Stimulated activated CD4-positive, alpha-beta T cell treated with anti-CD3 and anti-CD28 coated beads, Interleukin-1b, Interleukin-23, amount 100 ng/mL, for 24 hours (primary cell): ENCODE measurements around the gene SUGCT.

Experiments used
- DNase-seq, 4 experiments: peaks; one replicate each; pipeline ENCODE4 v3.0.0-alpha.2; 2020; ENCODE audit warnings: low read depth in 4 of 4, low spot score in 1 of 4

The SUGCT gene

DNA sequence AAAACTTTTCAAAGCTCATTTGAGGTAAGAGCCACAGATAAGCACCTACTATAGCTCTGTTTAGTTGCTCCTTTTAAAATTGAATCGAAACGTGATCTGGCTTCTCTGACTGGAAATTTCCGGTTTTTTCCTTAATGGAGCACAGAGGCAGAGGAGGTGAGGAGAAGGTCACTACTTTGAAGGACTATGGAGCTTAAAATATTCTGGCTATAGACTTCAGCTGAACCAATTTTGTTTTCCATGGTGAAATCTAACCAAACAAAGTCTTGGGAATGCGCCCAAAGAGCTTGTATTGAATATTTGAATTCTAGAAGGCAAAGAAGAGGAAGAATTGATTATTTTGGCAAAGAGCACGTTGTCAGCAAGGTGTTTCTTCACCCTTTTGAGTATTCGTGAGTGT lies 711.1 kb downstream of the SUGCT start:
- DNase-seq: no peak

DNA sequence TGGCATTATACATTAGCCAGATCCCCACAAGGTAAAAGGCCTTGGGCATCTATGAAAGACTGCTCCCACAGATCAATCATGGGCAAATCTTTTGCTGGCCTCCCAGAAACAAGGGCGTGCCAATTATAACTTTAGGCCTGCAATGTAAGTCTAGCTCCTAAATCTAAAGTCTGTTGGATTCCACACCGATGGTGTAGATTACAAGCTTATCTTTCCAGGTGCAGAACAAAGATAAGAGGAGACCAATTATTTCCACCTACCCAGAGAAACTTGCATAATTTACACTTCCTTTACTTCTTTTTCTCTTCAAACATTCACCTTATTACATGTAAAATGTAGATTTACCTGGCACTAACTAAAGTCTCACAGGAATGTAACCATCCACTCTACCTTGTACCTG lies 713.1 kb downstream of the SUGCT start:
- no peak for DNase-seq

DNA sequence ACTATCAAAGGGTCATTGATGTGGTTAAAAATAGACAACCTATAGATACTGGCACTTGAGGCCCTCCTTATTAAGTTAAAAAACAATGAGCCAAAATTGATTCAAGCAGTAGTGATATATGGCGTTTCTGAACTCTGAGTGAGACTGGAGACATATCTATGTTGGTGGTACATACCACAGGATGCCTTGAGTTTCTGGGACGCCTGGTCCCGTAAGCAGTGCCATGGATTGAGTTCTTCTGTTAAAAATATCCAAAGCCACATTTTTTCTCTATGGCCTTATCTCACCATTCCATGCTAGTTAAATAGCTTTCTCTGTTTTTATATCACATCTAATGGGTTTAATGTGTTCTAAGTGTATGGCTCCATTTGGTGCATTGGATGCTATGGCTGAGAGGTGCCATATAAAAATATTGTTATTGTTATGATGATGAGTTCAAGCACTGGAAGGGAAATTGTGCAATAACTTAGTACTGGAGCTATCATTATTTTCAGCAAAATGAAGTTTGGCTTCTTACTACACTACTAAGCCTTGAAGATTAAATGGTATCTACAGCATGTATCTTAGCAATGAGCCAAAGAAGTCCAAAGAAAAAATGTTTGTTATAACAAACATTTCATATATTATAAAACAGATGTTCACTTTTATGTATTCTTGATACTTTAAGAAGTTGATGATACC lies 713.9 kb downstream of the SUGCT start:
- no peak for DNase-seq

DNA sequence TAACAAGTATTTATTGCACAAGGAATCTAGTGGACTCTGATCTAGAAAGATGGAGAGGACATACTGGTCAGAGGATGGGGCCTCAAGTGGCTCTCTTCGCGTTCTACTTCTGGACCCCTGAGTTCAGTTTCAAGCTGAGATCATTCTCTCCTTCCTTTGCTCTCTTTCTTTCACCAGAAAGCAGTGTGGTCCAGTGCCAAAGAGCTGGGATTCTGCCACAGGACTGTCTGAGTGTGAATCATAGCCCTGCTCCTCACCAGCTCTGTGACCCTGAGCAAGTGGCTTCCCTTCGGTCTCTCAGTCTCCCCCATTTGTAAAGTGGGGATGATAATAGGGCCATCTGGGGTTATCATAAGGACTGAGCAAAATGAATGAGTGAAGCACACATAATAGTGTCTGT lies 715.2 kb downstream of the SUGCT start:
- no peak for DNase-seq

DNA sequence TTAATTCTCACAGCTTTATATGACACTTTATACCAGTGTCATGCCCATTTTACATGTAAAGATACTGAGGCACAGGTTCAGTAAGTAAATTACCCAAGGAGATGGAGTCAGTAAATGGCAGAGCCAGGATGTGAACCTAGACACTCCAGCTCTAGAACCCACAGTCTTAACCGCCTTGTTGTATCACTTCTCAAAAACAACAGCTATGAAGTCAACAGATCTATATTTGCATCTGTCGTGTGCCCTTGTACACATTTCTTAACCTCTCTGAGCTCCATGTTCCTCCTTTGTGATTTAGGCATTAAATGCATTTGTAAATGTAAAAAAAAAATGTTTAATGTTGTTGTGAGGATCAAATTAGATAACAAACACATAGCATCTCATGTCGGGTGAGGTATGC lies 716.2 kb downstream of the SUGCT start:
- DNase-seq: no peak

DNA sequence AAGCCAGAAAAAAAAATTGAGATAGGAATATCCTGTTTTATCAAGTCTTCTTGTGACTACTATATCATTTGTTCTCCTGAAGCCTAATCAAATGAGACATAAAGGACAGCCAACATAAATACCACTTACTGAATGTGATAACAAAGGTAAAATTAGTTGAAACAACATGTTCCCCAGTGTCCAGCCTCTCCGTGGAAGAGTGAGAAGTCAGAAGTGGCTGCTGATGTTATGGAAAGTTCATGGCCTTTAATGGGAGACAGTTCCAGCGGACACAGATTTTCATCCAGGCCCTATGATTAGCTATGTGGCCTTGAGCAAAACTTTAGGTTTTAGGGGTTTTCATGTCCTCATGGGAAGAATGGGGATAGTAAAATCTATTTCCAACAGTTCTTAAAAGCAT lies 724.3 kb downstream of the SUGCT start:
- DNase-seq: no peak

DNA sequence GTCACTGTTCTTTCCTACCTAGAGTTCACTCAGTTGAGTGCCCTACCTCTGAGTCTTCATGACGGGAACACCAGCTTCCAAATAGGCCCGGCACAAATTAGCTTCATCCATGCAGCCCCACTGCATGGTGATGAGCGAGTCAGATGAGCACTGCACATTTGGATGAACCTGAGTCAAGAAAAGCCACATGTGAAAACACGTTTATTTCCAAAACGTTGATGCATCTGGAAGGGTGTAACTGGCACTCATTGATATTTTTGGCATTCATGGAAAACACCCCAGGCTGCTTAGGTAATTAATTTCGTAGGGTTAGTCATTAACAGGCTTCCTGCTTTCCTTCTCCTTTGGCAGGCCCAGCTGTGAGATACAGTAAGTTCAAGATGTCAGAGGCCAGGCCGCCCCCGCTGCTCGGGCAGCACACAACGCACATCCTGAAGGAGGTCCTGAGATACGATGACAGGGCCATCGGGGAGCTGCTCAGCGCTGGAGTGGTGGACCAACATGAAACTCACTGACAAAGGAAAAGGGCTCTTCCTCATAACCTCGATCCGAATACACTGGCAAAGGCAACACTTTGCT lies 725.2 kb downstream of the SUGCT start:
- no peak for DNase-seq

DNA sequence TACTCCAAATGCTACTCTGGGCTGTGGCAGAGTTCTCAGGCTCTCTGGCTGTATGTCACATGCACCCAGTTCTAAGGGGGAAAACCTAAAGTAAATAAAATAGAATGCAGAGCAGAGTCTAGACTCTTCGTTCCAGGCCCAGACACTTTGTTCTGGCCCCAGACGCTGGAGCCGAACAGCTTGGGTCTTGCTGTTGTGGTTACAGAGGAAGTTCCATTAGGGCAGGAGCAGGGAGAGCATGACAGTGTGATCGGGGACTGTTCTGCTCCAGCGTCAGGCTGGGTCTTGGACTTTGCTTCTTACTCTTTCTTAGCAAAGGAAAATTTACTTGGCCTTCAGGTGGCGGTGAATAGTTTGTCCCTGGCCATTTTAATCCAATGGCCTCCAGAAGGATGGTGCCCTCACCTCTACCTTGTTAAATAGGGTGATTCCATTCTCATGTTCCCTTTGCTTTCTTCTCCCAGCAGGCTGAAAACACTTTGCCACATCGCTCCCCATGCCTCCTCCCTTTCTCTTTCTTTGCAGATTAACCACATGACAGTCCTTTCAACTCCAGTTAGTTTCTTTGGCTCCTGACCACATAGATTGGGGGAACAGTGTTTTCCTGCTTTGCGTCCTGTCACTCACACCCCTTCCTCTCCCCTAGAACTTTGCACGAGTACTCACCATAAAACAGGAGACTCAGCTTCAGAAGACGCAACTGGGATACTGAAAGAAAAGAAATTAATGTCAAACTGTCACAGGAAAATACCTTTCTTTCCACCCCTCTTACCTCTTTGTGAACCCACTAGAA lies 730.8 kb downstream of the SUGCT start:
- no peak for DNase-seq

DNA sequence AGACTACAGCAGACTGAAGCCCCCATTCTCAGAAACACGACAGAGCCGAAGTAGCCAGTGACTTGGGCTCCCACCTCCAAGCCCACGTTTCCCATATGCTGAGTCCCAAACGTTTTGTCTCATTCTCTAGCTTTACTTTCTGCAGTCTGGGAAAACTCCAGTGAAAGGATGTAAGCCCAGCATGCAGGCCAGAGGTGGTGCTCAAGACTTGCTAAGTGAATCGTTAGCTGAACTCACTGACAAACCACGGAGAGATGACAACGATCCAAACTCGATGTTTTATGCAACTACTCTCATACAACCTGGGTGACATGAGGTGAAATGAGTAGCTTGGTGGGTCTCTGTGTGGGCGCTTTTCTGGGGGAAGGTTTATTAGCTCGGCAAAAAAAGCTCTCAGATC lies 731.8 kb downstream of the SUGCT start:
- DNase-seq: no peak

DNA sequence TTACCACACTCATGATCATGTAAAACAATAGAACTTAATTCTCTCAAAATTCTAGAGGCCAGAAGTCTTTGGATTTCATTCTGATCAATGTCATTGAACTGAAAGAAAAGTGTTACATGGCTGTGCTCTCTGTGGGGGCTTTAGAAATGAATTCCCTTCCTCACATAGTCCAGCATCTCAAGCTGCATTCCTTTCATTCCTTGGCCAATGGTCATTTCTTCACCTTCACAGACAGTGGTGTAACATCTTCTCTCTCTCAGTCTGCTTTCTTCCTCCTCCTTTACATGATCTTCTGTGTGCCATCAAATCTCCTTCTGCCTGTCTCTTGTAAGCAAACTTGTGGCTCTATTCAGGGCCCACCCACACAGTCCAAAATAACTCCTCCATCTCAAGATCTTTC lies 735.3 kb downstream of the SUGCT start:
- DNase-seq: no peak

DNA sequence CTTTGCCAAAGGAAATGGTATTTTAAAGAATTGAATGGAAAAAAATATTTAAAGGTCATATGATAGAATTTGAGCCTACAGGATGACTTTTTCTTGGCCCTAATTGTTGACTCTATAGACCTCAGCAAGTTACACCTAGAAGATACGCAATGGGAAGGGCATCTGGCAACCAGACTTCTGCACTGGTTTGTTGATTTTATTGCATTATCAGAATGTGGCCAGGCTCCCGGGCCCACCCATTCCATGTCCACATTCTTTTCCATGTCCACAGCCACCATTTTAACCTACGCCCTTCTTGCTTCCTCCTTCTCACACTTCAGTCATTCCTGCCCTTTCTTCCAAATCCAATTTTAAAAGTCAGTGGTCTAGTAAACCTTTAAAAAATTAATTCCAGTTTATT lies 738.4 kb downstream of the SUGCT start:
- DNase-seq: no peak

DNA sequence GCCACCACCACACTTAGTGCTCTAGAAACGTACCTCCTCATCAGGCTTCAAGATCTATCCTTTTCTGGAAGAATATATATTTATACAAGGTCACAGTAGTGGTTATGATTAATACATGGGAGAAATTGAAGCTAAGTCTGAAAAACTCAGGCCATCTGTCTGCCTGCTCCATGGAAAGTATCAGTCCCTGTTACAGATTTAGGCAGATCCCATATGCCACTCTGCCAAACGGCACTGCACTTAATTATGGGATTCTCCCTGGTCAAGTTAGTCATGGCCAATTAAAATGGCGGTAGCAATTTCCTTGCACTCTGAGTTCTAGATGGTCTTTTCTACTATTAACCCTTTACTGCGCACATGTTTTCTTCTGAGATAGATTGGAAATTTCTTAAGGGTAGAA lies 740.0 kb downstream of the SUGCT start:
- no peak for DNase-seq

DNA sequence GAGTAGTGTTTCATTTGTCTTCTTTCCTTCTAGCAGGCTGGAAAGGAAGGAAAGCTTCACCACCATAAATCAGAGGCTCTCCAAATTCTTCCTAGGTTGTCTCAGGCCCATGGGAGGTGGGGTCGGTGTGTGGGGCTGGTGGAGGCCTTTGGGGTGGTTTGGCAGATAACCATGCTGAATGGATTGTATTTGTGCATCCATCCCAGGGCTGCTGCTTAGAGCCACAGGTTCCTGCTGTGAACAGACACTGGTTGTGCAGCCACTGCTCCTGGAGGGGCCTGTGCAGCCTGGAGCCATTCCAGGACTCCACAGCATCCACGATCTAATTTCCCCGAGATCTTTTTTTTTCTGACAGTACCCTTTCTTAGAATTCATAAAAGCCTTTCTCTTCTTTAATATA lies 741.8 kb downstream of the SUGCT start:
- no peak for DNase-seq

DNA sequence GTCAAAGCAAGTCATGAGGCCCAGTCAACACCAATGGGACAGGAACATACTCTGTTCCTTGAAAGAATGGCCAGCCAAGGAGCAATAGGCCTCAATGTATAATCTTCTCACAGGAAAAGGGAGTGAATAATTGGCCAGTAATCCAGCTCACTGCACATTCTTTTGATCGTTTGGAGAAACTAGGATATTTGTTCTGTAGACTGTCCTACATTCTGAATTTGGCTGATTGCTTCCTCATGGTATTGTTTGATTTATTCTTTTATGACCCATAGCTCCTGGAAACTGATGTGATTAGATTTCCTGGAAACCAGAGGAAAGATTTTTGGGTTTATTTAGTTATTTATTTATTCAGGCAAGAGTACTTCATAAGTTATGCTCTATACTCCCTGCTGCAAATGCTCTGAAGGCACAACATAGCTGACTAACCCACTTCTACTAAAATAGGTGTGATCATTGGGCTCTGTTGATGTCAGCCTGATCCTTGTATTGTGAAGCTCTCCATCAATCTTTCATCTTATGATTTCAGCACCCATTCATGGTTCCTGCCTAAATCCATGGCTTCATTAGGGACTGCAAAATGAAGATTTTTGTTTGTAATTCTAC lies 745.2 kb downstream of the SUGCT start:
- DNase-seq: no peak

DNA sequence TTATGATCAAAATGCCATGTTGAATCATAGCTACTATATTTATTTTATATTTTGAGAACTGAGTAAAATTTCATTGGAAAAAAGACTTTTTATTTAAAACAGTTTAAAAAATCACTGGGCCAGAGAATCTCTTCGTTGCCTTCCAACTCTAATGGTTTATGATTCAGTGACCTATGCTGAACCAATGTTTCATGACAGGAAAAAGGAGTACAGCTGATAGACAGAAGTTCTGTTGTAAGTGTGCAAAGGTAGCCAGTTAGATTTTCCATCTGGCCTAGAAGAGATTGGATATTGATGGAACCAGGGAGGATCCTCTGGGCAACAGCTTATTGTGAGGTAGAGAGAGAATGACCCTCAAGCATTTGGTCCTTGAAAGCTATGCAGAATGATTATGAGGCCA lies 745.8 kb downstream of the SUGCT start:
- DNase-seq: no peak

DNA sequence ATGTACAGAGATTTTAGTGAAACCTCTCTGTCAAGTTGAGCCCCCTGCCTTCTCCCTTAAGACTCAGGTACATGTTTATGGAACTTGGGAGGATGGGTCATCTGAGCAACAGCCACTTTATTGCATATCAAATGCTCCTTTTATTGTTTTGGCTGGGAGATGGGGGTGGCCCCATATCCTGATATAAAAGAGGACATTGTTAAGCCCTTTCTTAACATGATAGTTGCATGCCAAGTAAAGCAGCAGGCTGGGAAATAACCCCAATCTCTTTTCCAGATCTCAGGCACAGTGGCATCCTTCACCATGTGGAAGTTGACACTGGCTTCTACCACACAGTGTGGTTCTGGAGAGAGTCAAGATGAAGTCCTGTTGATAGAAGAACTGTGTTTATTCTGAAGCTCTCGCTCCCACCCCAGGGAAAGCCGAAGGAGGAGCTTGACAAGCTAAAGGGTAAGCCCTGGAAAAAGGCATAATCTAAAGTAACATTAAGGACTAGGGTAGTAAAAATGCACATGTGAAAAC lies 746.7 kb downstream of the SUGCT start:
- DNase-seq: no peak

DNA sequence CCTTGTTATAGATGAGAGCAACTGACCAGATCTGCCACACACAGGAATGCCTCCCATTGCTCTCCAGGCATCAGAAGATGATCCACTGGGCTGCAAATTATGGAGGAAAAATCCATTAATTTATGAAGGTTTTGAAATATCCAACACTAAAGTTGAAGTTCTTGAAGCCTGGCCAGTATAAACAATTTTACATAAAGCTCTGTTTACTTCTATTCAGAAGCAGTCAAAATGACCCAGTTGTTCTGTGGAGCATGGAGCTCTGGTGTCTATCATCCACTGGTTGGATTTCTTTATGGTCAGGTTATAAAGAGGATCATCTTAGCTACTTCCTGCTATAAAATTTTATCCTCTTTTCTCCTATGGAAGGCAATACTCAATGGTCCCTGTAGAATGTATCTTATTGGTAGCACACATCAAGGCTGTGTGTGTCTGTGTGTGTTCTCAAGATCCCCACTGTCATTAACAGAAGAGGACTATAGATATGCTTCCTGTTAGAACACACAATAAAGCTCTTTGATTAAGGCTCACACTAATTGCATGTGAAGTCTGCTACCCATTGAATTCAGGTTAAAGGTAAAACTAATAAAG lies 747.4 kb downstream of the SUGCT start:
- no peak for DNase-seq

DNA sequence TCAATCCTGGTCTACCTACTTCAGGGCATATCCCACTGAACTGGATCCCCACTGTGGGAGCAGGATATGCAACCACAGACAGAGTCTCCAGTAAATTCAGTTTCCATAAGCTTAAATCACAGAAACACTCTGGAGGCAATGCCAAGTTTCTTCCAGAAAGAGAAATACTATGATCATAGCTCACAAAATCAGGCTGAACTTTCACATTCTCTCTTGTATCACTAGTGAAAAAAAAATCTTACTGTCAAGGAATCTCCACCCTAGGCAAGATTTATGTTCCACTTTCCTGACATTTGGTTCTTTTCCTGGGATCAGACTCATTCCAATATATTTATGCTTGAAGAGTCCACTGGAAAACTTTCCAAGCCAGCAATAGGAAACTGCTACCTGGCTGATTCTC lies 749.0 kb downstream of the SUGCT start:
- DNase-seq: no peak

DNA sequence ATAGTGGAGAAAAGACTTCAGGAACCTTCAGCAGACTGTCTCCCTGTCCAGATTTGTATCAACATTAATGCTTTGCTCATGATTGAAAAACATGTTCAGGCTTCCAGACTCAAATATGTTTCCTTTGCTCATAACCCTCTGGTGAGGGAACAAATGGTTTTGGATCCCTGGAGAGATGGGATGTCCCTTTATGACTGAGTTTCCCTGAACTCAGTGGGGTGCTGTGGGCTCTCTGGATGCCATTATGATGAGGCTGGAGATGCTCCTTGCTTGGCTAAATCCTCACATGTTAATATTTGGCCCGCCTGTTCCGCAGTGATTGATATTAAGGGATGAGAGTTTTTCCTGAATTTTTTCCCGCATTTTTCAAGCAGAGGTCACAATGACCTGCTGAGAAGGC lies 749.4 kb downstream of the SUGCT start:
- no peak for DNase-seq

DNA sequence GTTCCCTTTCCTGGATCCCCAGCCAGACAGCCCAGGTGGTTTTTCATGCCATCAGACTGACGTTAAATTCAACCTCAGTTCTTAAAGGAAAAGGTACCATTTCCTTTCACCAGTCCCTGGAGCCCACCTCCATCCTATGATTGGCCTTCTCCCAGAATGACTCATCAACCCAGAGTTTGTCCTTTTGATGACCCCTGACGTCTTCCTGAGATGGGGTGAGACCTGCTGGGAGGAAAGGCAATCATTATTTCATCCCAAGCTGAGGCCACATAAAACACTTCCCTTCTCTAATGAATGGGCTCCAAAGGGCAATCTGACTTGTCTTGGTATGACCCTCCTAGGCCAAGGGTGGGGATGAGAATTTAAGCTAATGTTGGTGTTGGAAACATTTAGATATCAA lies 750.7 kb downstream of the SUGCT start:
- no peak for DNase-seq

DNA sequence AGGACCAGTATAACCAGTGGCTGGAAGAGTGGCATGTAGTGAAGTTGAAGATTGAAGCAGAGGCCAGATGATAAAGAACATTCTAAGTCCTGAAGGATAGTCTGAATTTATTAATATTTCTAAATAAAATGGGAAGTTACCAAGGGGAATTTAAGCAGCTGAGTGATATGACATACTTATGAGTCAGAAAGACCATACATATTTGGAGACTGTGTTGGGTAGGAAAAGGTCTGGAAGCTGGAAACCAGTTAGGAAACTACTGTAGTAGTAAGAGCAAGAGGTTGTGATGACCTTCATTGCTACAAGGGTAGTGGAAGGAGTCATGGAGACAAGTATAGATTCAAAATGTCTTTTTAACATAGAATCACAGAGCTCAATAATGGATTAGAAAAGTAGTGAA lies 752.3 kb downstream of the SUGCT start:
- DNase-seq: no peak

DNA sequence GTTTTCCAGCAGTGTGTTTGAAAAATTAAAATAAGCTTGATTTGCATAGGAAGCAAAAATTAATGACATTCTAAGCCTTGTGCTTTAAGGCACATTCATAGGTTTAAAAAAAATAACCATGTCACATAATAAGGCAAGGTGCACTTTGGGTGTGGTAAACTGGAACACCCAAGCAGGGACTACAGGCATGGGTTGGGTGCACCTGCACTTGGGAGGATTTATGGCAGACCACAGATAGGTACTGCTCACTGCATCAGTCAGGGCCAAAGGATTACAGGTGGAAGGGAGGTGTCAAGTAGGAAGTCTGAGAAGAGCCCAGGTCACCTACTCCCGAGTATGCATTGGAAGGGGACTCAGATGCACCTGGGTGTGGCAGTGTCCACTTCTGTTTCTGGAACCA lies 753.7 kb downstream of the SUGCT start:
- DNase-seq: no peak
